NCI-H2196 treated with DMSO at 0.1 percent for 48 hours (cell line): ENCODE data around the gene RPS6KA4.

Experiments
- DNase-seq: peaks from one replicate; lab custom pipeline; 2025; ENCODE audit not compliant: unreplicated experiment; lab: John Stamatoyannopoulos, UW

The RPS6KA4 gene

GRCh38 chr11:64324692-64325469 lies 34.1 kb upstream of the RPS6KA4 start:
- no peak for DNase-seq

GRCh38 chr11:64327375-64327774 lies 31.6 kb upstream of the RPS6KA4 start:
- DNase-seq: no peak

GRCh38 chr11:64327993-64328392 lies 31.0 kb upstream of the RPS6KA4 start:
- DNase-seq: no peak

GRCh38 chr11:64330888-64331287 lies 28.1 kb upstream of the RPS6KA4 start:
- DNase-seq: no peak

- peak; percentile 59 for DNase-seq
Observed at GRCh38 chr11:64331569-64332371, 27.2 kb upstream of the RPS6KA4 start.

GRCh38 chr11:64333556-64333955 lies 25.4 kb upstream of the RPS6KA4 start:
- no peak for DNase-seq

GRCh38 chr11:64334764-64335735 lies 23.9 kb upstream of the RPS6KA4 start:
- peak; percentile 70 for DNase-seq

GRCh38 chr11:64337538-64338249 lies 21.3 kb upstream of the RPS6KA4 start:
- no peak for DNase-seq

GRCh38 chr11:64338716-64339115 lies 20.2 kb upstream of the RPS6KA4 start:
- DNase-seq: no peak

GRCh38 chr11:64339286-64339685 lies 19.7 kb upstream of the RPS6KA4 start:
- DNase-seq: no peak

GRCh38 chr11:64339754-64340408 lies 19.1 kb upstream of the RPS6KA4 start, which contains the start of gene CCDC88B:
TSS of gene CCDC88B (plus strand) at chr11:64340204. CDS start at chr11:64340267, 63 bp downstream.
- no peak for DNase-seq

GRCh38 chr11:64340671-64341335 lies 18.2 kb upstream of the RPS6KA4 start:
- DNase-seq: no peak

GRCh38 chr11:64341429-64341828 lies 17.5 kb upstream of the RPS6KA4 start:
- DNase-seq: no peak

- peak; percentile 80 for DNase-seq
Observed at GRCh38 chr11:64341851-64342791, 16.8 kb upstream of the RPS6KA4 start.

GRCh38 chr11:64342869-64343745 lies 15.9 kb upstream of the RPS6KA4 start:
- no peak for DNase-seq

GRCh38 chr11:64343767-64344559 lies 15.0 kb upstream of the RPS6KA4 start:
- DNase-seq: no peak
